Keratinocyte (primary cell): Measurements from ENCODE around the gene VSIR. TPM values are rescaled to one million over a fixed set of nuclear protein-coding genes. Genes with fewer than 3 reads are reported as not detected.

ENCODE experiments used
- DNase-seq: peaks from one replicate; pipeline ENCODE4 v3.0.0-alpha.2; 2011; ENCODE audit warnings: low read depth, missing footprints, low spot score
- FAIRE-seq: peaks from 2 replicates; lab custom pipeline; 2011; peaks lifted over from hg19 to GRCh38; lab: Jason Lieb, UNC
- H2AFZ ChIP-seq: 2 replicates; pipeline ENCODE4 v1.6.0; 2012; ENCODE audit warnings: low read length, control low read depth, inconsistent platforms; ENCODE audit not compliant: control insufficient read depth
- H3K27ac ChIP-seq: 2 replicates; pipeline ENCODE4 v1.5.1; 2011; ENCODE audit warnings: low read length; ENCODE audit not compliant: control insufficient read depth, insufficient read depth
- H3K27me3 ChIP-seq: 3 replicates; pipeline ENCODE4 v1.6.0; 2011; ENCODE audit warnings: low read length; ENCODE audit not compliant: control insufficient read depth, insufficient read depth; ENCODE audit errors: extremely low read depth
- H3K36me3 ChIP-seq, 2 experiments: 2 replicates in 1 of 2; 3 replicates in 1 of 2; pipeline ENCODE4 v1.5.1; 2011; ENCODE audit warnings: low read length in 2 of 2, mild to moderate bottlenecking in 1 of 2; ENCODE audit not compliant: control insufficient read depth in 2 of 2, insufficient read depth in 2 of 2; ENCODE audit errors: extremely low read depth in 1 of 2
- H3K4me1 ChIP-seq: 3 replicates; pipeline ENCODE4 v1.5.1; 2011; ENCODE audit warnings: low read length; ENCODE audit not compliant: control insufficient read depth, insufficient read depth; ENCODE audit errors: extremely low read depth
- H3K4me2 ChIP-seq: 3 replicates; pipeline ENCODE4 v1.6.0; 2011; ENCODE audit warnings: low read depth, low read length; ENCODE audit not compliant: control insufficient read depth, insufficient read depth; ENCODE audit errors: extremely low read depth
- H3K4me3 ChIP-seq, 3 experiments: fragments of 200-600 bp in 1 of 3; sonication (generic) in 1 of 3; 2 replicates in 2 of 3; 3 replicates in 1 of 3; pipeline ENCODE4 v1.5.1; 2011 to 2016; ENCODE audit warnings: low read length in 3 of 3, mild to moderate bottlenecking in 3 of 3, control low read depth in 2 of 3, inconsistent platforms in 1 of 3, low read depth in 1 of 3, mixed read lengths in 1 of 3, mixed run types in 1 of 3, moderate library complexity in 1 of 3; ENCODE audit not compliant: control insufficient read depth in 2 of 3, insufficient read depth in 2 of 3; ENCODE audit errors: extremely low read depth in 1 of 3
- H3K79me2 ChIP-seq: 2 replicates; pipeline ENCODE4 v1.6.0; 2012; ENCODE audit warnings: low read length; ENCODE audit not compliant: control insufficient read depth, insufficient read depth
- H3K9ac ChIP-seq: 3 replicates; pipeline ENCODE4 v1.6.0; 2011; ENCODE audit warnings: low read length; ENCODE audit not compliant: control insufficient read depth, insufficient read depth; ENCODE audit errors: extremely low read depth
- H3K9me1 ChIP-seq: 3 replicates; pipeline ENCODE4 v1.6.0; 2011; ENCODE audit warnings: low read length; ENCODE audit not compliant: control insufficient read depth, insufficient read depth; ENCODE audit errors: extremely low read depth
- H3K9me3 ChIP-seq: 2 replicates; pipeline ENCODE4 v1.5.1; 2012; ENCODE audit warnings: low read depth, low read length; ENCODE audit not compliant: control insufficient read depth
- H4K20me1 ChIP-seq: 3 replicates; pipeline ENCODE4 v1.6.0; 2011; ENCODE audit warnings: low read length; ENCODE audit not compliant: control insufficient read depth, insufficient read depth; ENCODE audit errors: extremely low read depth
- EZH2 ChIP-seq: IDR thresholded peaks from one replicate; pipeline ENCODE4 v1.6.1; 2012; ENCODE audit warnings: inconsistent platforms, mild to moderate bottlenecking, low read length, moderate library complexity
- dilution Hi-C: fragments of 300-500 bp; cut with MboI; formaldehyde crosslinking; loops from one replicate; pipeline ENCODE4 v1.7.0; 2020; ENCODE audit warnings: low sequenced_read_pairs; ENCODE audit not compliant: extremely low pct_ligation_motif_present
- polyA plus RNA-seq, 5 experiments: library from polyadenylated mRNA; depleted of rRNA in 3 of 5; stranded (reverse) in 3 of 5; stranded (forward) in 1 of 5; unstranded in 1 of 5; fragments of >200 nt; gene quantifications; 1 replicate in 1 of 5; 2 replicates in 3 of 5; 3 replicates in 1 of 5; pipeline versions ENCODE4 v1.2.1 to v1.2.3, GENCODE V29; 2011 to 2012; ENCODE audit warnings: missing spikeins in 2 of 5, low read depth in 1 of 5, low replicate concordance in 1 of 5
- TF ChIP-seq, protein P1 (sequence below), 3 experiments: IDR thresholded peaks in 1 of 3; conservative IDR thresholded peaks in 1 of 3; optimal IDR thresholded peaks in 1 of 3; 2 replicates in 2 of 3; 3 replicates in 1 of 3; pipeline versions ENCODE3 to v1.5.1; 2011; ENCODE audit warnings: low read length in 3 of 3, mild to moderate bottlenecking in 3 of 3, moderate library complexity in 2 of 3, control low read depth in 1 of 3, inconsistent platforms in 1 of 3; ENCODE audit not compliant: insufficient read depth in 2 of 3; ENCODE audit errors: extremely low read depth in 1 of 3

Gene VSIR
- polyA plus RNA-seq, 1 donor (not counting 4 experiments of a cell fraction or from before 2014, with no cell fraction given): 8.1 TPM

DNA sequence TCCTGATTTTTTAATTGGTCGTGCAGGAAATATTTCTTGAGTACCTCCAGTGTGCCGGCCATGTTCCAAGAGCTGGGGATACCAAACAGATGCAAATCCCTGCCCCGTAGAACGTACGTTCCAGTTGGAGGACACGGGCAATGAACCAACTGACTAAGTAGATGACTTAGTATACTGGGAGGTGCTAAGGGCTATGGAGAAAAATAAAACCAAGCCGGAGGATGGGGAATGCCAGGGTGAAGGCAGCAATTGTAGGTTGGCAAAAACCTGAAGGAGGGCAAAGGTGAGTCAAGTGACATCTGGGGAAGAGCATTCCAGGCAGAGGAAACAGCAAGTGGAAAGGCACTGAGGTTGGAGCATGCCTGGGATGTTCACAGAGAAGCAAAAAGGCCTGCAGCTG lies 6.8 kb upstream of the VSIR start:
- dilution Hi-C loops: no loop called here
- H3K36me3 ChIP-seq: no peaks in the 10 kb centered on the region
- no peaks in the 10 kb centered on the region for H4K20me1 ChIP-seq
- peaks cover 14% of the 10 kb centered on the region for H3K27me3 ChIP-seq
- FAIRE-seq (no peak), DNase-seq (no peak)
- no peak for TF ChIP-seq EZH2
- TF ChIP-seq, protein P1, sequence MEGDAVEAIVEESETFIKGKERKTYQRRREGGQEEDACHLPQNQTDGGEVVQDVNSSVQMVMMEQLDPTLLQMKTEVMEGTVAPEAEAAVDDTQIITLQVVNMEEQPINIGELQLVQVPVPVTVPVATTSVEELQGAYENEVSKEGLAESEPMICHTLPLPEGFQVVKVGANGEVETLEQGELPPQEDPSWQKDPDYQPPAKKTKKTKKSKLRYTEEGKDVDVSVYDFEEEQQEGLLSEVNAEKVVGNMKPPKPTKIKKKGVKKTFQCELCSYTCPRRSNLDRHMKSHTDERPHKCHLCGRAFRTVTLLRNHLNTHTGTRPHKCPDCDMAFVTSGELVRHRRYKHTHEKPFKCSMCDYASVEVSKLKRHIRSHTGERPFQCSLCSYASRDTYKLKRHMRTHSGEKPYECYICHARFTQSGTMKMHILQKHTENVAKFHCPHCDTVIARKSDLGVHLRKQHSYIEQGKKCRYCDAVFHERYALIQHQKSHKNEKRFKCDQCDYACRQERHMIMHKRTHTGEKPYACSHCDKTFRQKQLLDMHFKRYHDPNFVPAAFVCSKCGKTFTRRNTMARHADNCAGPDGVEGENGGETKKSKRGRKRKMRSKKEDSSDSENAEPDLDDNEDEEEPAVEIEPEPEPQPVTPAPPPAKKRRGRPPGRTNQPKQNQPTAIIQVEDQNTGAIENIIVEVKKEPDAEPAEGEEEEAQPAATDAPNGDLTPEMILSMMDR (optimal IDR thresholded peaks at IDR 0.05 in 1 of 3, IDR thresholded peaks at IDR 0.05 in 1 of 3, conservative IDR thresholded peaks at IDR 0.05 in 1 of 3; ENCODE audit: extremely low read depth in 1 of 3, insufficient read depth in 2 of 3, low read length in 3 of 3): no peak
- no peaks in the 10 kb centered on the region for H3K79me2 ChIP-seq
- H3K27ac ChIP-seq: no peak overlapping the region
- H3K9me3 ChIP-seq: no peaks in the 10 kb centered on the region
- no peaks in the 10 kb centered on the region for H3K4me1 ChIP-seq
- H3K9ac ChIP-seq: no peak overlapping the region
- H3K4me2 ChIP-seq: no peak overlapping the region
- no peaks in the 10 kb centered on the region for H3K9me1 ChIP-seq
- H2AFZ ChIP-seq: no peak overlapping the region
- no peak overlapping the region for H3K4me3 ChIP-seq

DNA sequence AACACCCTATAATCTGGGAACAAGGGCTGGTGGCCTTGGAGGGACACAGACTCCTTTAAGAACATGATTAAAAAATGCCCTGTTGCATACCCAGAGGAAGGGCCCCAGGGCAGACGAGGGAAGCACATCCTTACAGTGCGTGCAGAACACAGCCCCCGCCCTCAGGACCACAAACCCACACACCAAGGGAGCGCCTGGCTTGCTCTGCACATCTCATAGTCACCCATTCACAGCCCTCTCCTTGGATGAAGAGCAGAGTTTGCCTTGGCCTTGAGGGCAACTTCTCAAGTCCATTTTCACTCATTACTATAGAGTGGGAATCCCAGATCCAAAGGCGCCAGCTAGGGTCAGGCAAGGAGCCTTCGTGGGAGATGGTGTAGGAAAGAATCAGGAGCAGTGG lies 6.3 kb upstream of the VSIR start:
- Histone ChIP-seq H3K27me3 (peaks cover 14% of the 10 kb centered on the region), H3K36me3 (no peaks in the 10 kb centered on the region), H3K9me3 (no peaks in the 10 kb centered on the region), H3K4me2 (no peak overlapping the region), H3K27ac (no peak overlapping the region), H3K9ac (no peak overlapping the region), H4K20me1 (no peaks in the 10 kb centered on the region), H2AFZ (no peak overlapping the region), H3K4me1 (peaks cover under 1% of the 10 kb centered on the region), H3K4me3 (no peak overlapping the region), H3K9me1 (no peaks in the 10 kb centered on the region), H3K79me2 (no peaks in the 10 kb centered on the region)
- TF ChIP-seq EZH2: no peak
- TF ChIP-seq, protein P1 (optimal IDR thresholded peaks at IDR 0.05 in 1 of 3, IDR thresholded peaks at IDR 0.05 in 1 of 3, conservative IDR thresholded peaks at IDR 0.05 in 1 of 3; ENCODE audit: extremely low read depth in 1 of 3, insufficient read depth in 2 of 3, low read length in 3 of 3): no peak
- dilution Hi-C loops: no loop called here
- FAIRE-seq (no peak), DNase-seq (no peak)
